H1 (cell line): Measurements from ENCODE around the gene HSDL2.

Experiments used
- BRCA1 ChIP-seq: IDR thresholded peaks from 2 replicates; pipeline ENCODE4 v1.6.1; 2012; ENCODE audit warnings: low read depth, low read length, improper control_type of control experiment
- CREB1 ChIP-seq: IDR thresholded peaks from 2 replicates; pipeline ENCODE4 v1.6.1; 2012; ENCODE audit warnings: inconsistent platforms
- EZH2 ChIP-seq: fragments of 200-600 bp; sonication (generic); IDR thresholded peaks from 2 replicates; pipeline ENCODE4 v1.7.1; 2012; ENCODE audit warnings: low read depth, mild to moderate bottlenecking, moderate library complexity, low read length, inconsistent platforms; ENCODE audit not compliant: severe bottlenecking
- GABPA ChIP-seq: IDR thresholded peaks from 2 replicates; pipeline ENCODE4 v1.6.1; 2011; ENCODE audit warnings: mild to moderate bottlenecking, low read length, moderate library complexity, borderline replicate concordance; ENCODE audit not compliant: insufficient read depth
- POLR2AphosphoS5 ChIP-seq: IDR thresholded peaks from 2 replicates; pipeline ENCODE4 v1.6.1; 2011; ENCODE audit warnings: low read depth, low read length
- RXRA ChIP-seq: IDR thresholded peaks from 2 replicates; pipeline ENCODE4 v1.6.1; 2011; ENCODE audit warnings: low read depth, mild to moderate bottlenecking, low read length, moderate library complexity; ENCODE audit not compliant: insufficient read depth
- SAP30 ChIP-seq: fragments of 300-600 bp; sonication (generic); IDR thresholded peaks from 2 replicates; pipeline ENCODE4 v1.7.1; 2012; ENCODE audit warnings: low read length, moderate library complexity, mild to moderate bottlenecking, inconsistent platforms; ENCODE audit not compliant: insufficient read depth, insufficient replicate concordance
- SIX5 ChIP-seq: IDR thresholded peaks from 2 replicates; pipeline ENCODE4 v1.6.1; 2011; ENCODE audit warnings: mild to moderate bottlenecking, low read depth, low read length
- SUZ12 ChIP-seq: fragments of 200-600 bp; sonication (generic); IDR thresholded peaks from 2 replicates; pipeline ENCODE4 v1.6.1; 2012; ENCODE audit warnings: mild to moderate bottlenecking, inconsistent platforms, low read length, moderate library complexity, mixed read lengths
- TCF12 ChIP-seq: IDR thresholded peaks from 2 replicates; pipeline ENCODE4 v1.6.1; 2011; ENCODE audit warnings: low read depth, mild to moderate bottlenecking, low read length
- YY1 ChIP-seq: IDR thresholded peaks from 2 replicates; pipeline ENCODE4 v1.6.1; 2011; ENCODE audit warnings: low read depth, mild to moderate bottlenecking, low read length
- TF ChIP-seq, protein P1 (sequence below), 3 experiments: IDR thresholded peaks; 1 replicate in 2 of 3; 2 replicates in 1 of 3; pipeline versions ENCODE4 v1.5.1 to v1.6.1; 2011; ENCODE audit warnings: low read length in 3 of 3, mild to moderate bottlenecking in 3 of 3, inconsistent platforms in 2 of 3, low read depth in 1 of 3, moderate library complexity in 1 of 3; ENCODE audit not compliant: insufficient read depth in 1 of 3; ENCODE audit errors: control extremely low read depth in 1 of 3
- TF ChIP-seq, protein P2 (sequence below): IDR thresholded peaks from 2 replicates; pipeline ENCODE4 v1.6.1; 2012; ENCODE audit warnings: inconsistent platforms

DNA sequence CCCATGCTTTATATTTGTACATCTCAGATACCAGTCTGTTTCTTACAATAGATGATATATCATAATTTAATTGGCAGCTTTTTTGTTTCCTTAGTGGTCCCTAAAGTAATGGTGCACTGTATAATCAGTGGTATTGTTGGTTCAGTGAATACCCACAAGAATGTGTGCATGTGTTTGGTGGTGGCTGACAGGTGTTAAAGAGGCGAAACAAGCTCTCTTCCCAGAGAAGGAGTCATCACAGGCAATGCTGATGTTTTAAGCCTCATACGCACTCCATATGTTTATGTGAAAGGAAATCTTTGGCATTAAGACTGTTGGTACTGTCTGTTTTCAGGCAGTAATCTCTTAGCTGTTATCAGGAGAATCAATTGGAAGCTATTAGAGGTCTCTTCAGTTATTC lies 57.5 kb downstream of the HSDL2 start:
- TF ChIP-seq SUZ12, result no peak
- TF ChIP-seq POLR2AphosphoS5, result no peak
- TF ChIP-seq, protein P1, sequence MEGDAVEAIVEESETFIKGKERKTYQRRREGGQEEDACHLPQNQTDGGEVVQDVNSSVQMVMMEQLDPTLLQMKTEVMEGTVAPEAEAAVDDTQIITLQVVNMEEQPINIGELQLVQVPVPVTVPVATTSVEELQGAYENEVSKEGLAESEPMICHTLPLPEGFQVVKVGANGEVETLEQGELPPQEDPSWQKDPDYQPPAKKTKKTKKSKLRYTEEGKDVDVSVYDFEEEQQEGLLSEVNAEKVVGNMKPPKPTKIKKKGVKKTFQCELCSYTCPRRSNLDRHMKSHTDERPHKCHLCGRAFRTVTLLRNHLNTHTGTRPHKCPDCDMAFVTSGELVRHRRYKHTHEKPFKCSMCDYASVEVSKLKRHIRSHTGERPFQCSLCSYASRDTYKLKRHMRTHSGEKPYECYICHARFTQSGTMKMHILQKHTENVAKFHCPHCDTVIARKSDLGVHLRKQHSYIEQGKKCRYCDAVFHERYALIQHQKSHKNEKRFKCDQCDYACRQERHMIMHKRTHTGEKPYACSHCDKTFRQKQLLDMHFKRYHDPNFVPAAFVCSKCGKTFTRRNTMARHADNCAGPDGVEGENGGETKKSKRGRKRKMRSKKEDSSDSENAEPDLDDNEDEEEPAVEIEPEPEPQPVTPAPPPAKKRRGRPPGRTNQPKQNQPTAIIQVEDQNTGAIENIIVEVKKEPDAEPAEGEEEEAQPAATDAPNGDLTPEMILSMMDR (IDR thresholded peaks at IDR 0.05; ENCODE audit: control extremely low read depth in 1 of 3, insufficient read depth in 1 of 3, low read depth in 1 of 3, low read length in 3 of 3), result no peak
- TF ChIP-seq, protein P2, sequence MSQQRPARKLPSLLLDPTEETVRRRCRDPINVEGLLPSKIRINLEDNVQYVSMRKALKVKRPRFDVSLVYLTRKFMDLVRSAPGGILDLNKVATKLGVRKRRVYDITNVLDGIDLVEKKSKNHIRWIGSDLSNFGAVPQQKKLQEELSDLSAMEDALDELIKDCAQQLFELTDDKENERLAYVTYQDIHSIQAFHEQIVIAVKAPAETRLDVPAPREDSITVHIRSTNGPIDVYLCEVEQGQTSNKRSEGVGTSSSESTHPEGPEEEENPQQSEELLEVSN, result no peak
- TF ChIP-seq YY1, result no peak
- no peak for TF ChIP-seq EZH2
- TF ChIP-seq CREB1, result no peak
- TF ChIP-seq TCF12, result no peak
- no peak for TF ChIP-seq GABPA
- no peak for TF ChIP-seq SIX5
- no peak for TF ChIP-seq BRCA1
- no peak for TF ChIP-seq SAP30
- no peak for TF ChIP-seq RXRA
